Measurements from ENCODE around the gene ETV6.

Gene ETV6

GRCh38 chr12:11849757-11850504, 200.5 kb downstream of the ETV6 start:
- DNase-seq: no peak

GRCh38 chr12:11853126-11853525, 203.7 kb downstream of the ETV6 start:
- no peak for DNase-seq

GRCh38 chr12:11854011-11854499, 204.6 kb downstream of the ETV6 start:
- no peak for DNase-seq

GRCh38 chr12:11855983-11856374, 206.5 kb downstream of the ETV6 start:
- DNase-seq: no peak

DNA sequence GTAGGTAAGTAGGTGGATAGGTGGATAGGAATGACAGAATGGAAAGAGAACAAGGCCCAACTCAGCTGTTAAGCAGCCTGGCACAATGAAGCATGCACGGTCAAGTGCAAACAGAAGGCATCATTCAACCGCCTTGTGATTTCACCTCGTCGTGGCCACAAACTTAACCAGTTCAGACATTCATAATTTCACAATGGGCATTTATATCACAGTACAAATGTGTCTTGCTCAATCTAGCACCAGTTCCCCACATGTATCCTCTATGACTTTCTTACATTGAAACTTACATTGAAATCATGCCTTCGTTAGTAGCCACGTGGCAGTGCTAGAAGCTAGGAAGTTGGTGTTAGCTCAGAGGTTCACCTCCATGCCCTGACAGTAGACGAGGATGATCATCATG, 207.5 kb downstream of the ETV6 start:
- peak in 3 of 51 donors; percentile 10 to 31 (median 11) for DNase-seq

GRCh38 chr12:11859705-11860425, 210.4 kb downstream of the ETV6 start:
- DNase-seq: no peak

DNA sequence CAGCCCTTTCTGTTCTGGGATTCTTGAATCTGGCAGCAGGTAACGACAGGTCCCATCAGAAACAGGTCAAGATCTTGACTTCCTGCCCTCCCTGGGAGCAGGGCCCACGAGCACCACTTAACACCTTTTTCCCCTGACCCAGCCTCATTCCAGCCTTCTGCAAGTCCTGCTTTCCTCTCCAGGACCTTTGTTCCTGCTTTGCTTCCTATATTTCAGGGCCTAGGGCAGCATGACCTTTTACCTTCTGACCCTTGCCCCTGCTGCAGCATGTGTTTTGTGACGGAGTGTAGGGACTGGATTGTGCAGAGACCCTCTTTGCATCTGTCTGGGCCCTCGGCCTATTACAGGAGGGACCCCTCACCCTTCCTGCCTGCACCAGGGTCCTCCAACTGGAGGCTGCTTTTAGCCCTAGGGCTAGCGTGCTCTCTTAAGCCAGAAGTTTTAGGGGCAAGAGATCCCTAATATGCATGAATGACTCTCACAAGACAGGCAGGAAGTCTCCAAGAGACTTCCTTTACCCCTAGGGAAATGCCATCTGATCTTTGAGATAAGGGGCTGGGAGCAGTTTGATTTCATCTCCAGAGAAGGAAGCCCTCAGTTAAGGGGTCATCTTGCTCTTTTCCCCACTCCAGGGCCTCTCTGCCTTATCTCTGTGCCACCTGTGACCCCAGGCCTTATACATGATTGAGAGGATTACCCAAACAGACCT, 211.8 kb downstream of the ETV6 start:
- DNase-seq: no peak

GRCh38 chr12:11861864-11862600, 212.6 kb downstream of the ETV6 start:
- DNase-seq: no peak

GRCh38 chr12:11862798-11863197, 213.3 kb downstream of the ETV6 start:
- peak in 3 of 51 donors; percentile 9 to 25 (median 22) for DNase-seq

GRCh38 chr12:11863478-11863906, 214.0 kb downstream of the ETV6 start:
- peak in 17 of 51 donors; percentile 8 to 55 (median 23) for DNase-seq

- no peak for DNase-seq
Measured at GRCh38 chr12:11863988-11864387, 214.5 kb downstream of the ETV6 start.

GRCh38 chr12:11865824-11866223, 216.3 kb downstream of the ETV6 start:
- no peak for DNase-seq

DNA sequence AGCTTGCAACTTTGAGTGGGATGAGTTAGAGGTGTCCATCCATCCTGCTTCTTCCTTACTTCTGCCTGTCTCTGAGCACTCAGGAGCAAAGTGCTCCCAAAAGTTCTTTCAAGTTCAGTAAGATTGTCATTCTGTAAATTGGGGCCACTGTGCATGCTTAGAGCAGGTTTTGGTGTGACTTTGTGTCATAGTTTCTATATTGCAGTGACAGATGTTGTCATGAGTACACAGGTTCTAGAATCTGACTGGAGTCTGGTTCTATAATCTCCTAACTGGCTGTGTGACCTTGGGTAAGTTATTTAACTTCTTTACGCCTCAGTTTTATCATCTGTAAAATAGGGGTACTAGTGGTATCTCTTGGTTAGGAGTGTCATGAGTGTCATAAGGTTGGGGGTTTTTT, 218.6 kb downstream of the ETV6 start:
- no peak for DNase-seq

DNA sequence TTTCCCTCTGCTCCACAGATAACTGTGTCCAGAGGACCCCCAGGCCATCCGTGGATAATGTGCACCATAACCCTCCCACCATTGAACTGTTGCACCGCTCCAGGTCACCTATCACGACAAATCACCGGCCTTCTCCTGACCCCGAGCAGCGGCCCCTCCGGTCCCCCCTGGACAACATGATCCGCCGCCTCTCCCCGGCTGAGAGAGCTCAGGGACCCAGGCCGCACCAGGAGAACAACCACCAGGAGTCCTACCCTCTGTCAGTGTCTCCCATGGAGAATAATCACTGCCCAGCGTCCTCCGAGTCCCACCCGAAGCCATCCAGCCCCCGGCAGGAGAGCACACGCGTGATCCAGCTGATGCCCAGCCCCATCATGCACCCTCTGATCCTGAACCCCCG, 219.9 kb downstream of the ETV6 start:
- DNase-seq: no peak

DNA sequence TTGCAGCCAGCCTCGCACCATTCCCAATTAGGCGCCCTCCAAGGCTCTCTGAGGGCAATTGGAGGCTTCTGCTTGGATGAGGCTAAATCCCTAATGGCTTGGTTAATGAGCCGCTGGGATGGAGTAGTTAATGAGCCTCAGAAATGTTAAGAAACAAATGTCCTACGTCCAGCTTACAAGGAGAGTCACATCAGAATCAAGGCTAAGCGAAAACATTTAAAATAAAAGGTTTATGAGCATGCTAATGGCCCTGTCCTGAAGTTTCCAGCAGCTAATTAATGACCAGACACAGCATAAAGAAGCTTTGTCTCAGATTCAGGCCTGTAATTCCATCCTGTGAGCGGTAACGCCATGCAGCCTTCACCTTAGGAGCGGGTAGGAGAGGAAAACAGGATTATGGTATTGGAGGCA, 220.6 kb downstream of the ETV6 start:
- DNase-seq: no peak

GRCh38 chr12:11872055-11872454, 222.6 kb downstream of the ETV6 start:
- no peak for DNase-seq

DNA sequence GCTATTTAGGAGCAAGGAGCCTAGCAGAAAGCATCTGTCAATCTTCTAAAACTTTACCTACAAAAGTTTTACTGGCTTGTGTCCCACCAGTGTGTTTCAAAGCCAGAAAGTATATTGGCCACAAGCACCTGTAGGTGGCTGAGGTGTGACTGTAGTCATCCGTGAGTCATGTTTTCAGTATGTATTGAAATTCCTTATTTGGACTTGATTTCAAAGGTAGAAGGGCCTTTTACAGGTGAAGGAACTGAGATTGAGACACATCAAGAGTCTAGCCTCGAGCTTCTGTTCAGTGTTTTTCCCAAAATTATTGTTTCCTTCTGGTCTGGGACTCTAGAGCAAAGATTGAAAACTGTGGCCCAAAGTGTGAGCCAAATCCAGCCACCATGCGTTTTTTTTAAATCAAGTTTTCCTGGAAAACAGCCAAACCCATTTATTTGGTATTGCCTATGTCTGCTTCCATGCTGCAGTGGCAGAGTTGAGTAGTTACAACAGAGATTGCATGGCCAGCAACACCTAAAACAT, 226.0 kb downstream of the ETV6 start:
- DNase-seq: no peak

GRCh38 chr12:11876307-11876706, 226.8 kb downstream of the ETV6 start:
- DNase-seq: no peak

DNA sequence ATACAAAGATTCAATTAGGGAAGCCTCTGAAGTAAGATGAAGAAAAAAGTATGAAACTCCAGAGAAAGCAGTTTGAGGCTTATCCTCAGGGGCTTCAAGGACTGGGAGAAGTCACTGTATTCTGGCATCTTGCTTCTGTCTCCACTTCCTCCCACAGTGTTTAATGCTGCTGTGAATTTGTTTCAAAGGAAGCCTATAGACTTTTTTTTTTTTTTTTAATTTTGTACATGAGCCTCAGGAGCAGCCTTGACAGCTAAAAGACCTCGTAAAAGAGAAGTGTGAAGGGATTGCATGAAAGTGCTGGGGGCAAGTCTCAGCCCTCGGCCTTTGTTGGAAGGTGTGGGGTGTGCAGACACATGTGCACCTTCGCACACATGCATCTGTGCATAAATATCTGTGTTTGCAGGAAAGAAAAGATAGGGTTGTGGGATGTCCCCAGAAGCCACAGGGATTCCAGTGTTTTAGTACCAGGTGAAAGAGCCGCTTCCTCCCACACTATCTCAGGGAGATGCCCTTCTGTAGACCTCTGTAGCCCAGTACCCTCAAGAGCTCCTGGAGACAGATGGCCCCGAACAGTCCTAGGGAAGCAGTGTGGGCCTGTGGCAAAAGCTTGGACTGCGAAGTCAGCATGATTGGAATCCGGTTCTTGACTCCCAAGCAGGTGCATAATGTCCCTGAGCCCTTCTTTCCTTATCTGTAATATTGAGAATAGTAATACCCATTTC, 227.8 kb downstream of the ETV6 start:
- no peak for DNase-seq
